NCI-H1930 (cell line): ENCODE data around the gene KLRC4.
A peak's percentile ranks its signal among the peaks of the same experiment; 100 is the strongest.
"Not testable (repeated sequence)": the region's sequence is repeated elsewhere in the genome, so short reads cannot be mapped to it uniquely, and the experiment has no call there.

Experiments
- DNase-seq, 2 experiments: peaks; one replicate each; lab custom pipeline; 2025; lab: John Stamatoyannopoulos, UW

KLRC4 gene, protein sequence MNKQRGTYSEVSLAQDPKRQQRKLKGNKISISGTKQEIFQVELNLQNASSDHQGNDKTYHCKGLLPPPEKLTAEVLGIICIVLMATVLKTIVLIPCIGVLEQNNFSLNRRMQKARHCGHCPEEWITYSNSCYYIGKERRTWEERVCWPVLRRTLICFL

DNA sequence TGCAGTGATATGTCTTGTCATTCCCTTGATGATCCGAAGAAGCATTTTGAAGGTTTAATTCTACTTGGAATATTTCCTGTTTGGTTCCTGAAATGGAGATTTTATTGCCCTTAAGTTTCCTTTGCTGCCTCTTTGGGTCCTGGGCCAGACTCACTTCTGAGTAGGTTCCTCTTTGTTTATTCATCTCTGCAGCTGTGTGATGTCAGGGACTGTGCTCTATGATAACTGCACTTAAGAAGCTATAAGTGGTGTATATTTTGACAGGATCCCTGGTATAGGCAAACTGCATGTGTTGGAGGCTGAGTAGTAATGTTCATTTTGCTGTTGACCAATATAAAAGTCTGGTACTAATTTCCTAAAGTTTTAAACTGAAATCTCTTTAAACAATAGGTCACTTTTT lies at the start of gene KLRC4:
TSS of gene KLRC4 (minus strand) at position 366 of the 400 bp plus-strand sequence. CDS start at position 184, 182 bp downstream.
- no peak for DNase-seq

DNA sequence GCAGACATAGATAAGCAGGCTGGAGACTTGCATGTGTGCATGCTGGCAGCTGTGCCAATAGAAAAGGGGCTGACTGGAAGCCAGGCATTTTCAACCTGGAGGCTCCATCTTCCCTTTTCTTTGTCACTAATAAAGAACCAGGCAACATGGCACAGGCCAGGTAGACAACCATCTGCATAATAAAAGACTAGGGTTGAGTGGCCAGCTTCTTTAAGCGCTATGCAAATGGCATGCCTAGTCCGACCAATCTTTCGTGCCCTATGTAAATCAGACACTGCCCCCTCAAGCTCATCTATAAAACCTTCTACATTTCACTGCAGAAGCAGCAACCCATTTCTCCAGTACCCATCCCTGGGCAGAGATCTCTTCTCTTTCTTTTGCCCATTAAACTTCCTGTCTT lies 48.2 kb upstream of the KLRC4 start:
- no peak for DNase-seq

DNA sequence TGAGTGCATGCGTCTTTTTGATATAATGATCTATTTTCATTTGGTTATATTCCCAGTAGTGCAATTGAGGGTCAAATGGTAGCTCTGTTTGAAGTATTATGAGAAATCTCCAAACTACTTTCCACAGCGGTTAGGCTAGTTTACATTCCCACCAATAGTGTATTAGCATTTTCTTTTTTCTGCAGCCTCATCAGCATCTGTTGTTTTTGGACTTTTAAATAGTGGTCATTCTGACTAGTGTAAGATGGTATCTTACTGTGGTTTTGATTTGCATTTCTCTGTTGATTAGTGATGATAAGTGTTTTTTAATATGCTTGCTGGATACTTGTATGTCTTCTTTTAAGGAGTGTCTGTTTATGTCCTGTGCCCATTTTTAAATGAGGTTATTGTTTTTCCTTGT lies 47.3 kb upstream of the KLRC4 start:
- DNase-seq = no peak

DNA sequence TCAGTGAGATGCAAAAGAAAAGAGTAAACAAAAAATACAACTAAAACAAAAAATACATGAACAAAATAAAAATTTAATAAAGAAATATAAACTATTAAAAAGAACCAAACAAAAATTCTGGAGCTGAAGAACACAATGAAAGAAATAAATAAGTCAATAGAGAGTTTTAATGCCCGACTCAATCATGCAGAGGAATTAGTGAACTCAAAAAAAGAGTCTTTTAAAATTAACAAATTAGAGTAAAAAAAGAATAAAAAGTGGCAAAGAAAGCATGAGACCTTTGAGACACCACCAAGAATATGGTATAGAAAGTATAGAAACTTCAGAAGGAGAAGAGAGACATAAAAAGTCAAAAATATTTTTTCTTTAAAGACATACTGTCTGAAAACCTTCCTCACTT lies 46.2 kb upstream of the KLRC4 start:
- DNase-seq = no peak

DNA sequence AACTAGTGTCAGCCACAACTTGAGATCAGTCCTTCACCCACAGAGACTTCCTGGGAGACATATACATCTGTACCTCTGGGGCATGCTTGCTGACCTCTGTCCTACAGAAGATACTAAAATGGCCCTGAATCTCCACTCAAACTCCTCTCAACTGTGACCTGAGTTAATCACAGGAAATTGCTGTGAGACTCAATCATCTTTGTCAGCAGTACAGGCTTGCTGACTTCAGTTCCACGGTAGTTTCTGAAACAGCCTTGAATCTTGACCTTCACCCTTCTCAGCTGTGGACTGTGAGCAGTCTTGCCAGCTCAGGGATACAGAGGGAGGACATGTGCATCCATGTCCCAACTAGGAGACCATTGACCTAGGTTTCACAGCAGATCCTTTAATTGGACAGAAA lies 45.0 kb upstream of the KLRC4 start:
- DNase-seq = no peak

DNA sequence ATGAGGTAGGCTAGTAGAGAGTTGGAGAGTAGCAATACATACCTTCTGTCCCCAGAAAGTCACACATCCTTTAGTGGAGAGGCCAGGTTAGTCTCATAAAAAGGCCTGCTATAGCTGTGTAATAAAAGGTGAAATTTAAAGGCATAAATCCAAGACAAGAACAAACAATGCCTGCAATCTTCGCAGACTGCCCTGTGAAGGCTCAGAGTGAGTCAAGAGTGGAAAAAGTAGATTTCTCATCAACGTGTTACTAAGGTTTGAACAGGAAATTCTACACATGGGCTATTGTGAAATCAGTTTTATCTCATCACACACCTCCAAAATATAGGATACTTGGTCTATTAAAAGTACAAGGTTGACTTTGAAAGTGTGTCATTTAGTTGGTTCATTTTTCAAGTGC lies 43.6 kb upstream of the KLRC4 start, which contains the start of gene KLRC1:
TSS of gene KLRC1 (minus strand) at position 222 of the 400 bp plus-strand sequence. CDS start 2,221 bp downstream, outside the sequence.
- DNase-seq = no peak

DNA sequence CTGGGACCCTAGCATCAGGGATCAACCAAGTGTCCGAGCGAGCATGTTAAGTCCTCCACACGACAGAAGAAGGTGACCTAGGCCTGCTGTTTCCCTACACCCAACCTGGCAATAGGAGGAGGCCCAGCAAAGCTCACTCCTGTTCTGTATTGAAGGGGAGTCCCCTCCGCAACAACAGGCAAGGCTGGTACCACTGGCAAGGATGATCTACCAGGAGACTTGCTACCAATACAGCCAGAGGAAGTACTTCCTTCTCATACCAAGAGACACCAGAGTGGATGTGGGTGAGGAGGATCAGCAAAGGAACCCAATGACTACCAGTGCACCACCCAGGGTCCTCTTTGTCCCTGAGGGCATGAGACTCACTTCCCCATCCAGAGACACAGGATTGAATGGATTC lies 38.7 kb upstream of the KLRC4 start:
- no peak for DNase-seq

DNA sequence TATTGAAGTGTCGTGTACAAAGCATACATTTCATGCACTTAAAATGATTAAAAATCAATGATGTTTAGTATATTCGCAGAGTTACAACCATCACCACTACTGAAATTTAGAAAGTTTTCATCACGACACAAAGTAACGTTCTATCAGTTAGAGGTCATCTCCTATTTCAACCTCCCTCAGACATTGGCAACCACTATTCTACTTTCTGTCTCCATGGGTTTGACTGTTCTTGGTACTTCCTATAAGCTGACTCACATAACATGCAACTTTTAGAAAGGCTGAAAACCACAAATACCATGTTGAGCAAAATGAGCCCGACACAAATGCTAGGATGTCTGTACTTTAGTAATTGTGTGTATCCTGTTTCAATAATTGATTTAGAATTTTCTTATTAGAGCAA lies 36.5 kb upstream of the KLRC4 start:
- not testable (repeated sequence) for DNase-seq

DNA sequence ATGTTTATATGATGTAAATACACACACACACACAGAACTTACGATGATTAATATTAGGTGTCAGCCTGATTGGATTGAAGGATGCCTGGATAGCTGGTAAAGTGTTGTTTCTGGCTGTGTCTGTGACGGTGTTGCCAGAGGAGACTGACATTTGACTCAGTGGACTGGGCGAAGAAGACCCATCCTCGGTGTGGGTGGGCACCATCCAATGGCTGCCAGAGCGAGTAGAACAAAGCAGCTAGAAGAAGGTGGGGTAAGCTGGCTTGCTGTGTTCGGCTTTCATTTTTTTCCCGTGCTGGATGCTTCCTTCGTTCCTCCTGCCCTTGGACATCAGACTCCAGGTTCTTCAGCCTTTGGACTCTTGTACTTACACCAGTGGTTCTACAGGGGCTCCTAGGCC lies 31.6 kb upstream of the KLRC4 start:
- DNase-seq = not testable (repeated sequence)

DNA sequence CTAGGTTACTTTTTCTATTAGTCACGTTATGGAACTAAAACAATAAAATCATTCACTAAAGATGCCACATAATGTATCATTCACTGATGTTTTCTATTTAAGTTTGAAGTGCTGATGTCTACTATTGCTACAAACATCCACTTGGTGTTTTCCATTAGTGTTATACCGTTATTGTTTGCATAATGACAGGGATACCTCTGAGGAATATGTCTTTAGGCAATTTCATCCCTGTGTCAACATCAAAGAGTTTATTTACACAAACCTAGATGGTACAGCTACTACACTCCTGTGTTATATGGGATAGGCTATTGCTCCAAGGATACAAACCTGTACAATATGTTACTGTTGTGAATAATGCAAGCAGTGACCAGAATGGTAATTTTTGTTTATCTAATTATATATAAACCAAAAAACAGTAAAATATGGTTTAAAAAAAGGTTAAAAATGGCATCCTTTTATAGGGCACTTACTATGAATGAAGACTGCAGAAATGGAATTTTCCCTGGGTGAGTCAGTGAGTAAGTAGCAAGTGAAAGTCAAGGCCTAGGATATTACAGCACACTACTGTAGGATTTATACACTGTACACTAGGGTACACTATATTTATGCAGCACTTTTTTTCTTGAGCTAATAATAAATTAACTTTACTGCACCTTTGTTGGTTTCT lies 30.2 kb upstream of the KLRC4 start:
- DNase-seq = peak in 1 of 2 experiments; percentile 9

DNA sequence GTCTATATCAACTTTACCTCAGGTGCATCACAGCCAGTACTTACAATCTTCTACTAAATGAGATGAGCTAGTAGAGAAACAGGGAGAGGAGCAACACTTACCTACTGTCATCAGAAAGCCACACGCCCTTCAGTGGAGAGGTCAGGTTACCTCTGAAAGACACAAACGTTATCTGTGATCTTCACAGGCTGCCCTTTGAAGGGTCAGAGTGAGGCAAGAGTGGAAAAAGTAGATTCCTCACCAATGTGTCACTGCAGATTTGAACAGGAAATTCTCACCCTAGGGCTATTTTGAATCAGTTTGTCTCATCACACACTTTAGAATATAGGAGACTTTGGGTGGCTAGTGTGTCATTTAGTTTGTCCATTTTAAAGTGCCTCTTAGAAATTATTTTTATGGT lies 28.0 kb upstream of the KLRC4 start:
- not testable (repeated sequence) for DNase-seq

DNA sequence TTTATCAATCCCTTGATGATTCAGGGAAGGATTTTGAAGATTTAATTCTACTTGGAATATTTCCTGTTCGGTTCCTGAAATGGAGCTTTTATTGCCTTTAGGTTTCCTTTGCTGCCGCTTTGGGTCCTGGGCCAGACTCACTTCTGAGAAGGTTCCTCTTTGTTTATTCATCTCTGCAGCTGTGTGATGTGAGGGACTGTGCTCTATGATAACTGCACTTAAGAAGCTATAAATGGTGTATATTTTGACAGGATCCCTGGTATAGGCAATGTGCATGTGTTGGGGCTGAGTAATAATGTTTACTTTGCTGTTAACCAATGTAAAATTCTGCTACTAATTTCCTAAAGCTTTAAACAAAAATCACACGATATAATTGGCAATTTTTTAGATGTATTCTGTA lies 26.3 kb upstream of the KLRC4 start, which contains the start of gene KLRC2:
TSS of gene KLRC2 (minus strand) at position 195 of the 400 bp plus-strand sequence. CDS start at position 171, 24 bp downstream.
- DNase-seq = not testable (repeated sequence)

DNA sequence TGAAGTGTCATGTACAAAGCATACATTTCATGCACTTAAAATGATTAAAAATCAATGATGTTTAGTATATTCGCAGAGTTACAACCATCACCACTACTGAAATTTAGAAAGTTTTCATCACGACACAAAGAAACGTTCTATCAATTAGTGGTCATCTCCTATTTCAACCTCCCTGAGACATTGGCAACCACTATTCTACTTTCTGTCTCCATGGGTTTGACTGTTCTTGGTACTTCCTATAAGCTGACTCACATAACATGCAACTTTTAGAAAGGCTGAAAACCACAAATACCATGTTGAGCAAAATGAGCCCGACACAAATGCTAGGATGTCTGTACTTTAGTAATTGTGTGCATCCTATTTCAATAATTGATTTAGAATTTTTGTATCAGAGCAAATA lies 21.1 kb upstream of the KLRC4 start:
- DNase-seq = not testable (repeated sequence)

DNA sequence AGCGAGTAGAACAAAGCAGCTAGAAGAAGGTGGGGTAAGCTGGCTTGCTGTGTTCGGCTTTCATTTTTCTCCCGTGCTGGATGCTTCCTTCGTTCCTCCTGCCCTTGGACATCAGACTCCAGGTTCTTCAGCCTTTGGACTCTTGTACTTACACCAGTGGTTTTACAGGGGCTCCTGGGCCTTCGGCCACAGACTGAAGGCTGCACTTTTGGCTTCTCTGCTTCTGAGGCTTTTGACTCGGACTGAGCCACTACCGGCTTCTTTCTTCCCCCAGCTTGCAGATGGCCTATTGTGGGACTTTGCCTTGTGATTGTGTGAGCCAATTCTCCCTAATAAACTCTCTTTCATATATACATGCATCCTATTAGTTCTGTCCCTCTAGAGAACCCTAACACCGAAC lies 16.4 kb upstream of the KLRC4 start:
- DNase-seq = not testable (repeated sequence)

DNA sequence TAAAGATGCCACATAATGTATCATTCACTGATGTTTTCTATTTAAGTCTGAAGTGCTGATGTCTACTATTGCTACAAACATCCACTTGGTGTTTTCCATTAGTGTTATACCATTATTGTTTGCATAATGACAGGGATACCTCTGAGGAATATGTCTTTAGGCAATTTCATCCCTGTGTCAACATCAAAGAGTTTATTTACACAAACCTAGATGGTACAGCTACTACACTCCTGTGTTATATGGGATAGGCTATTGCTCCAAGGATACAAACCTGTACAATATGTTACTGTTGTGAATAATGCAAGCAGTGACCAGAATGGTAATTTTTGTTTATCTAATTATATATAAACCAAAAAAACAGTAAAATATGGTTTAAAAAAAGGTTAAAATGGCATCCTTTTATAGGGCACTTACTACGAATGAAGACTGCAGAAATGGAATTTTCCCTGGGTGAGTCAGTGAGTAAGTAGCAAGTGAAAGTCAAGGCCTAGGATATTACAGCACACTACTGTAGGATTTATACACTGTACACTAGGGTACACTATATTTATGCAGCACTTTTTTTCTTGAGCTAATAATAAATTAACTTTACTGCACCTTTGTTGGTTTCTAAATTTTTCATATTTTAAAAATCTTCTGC lies 14.8 kb upstream of the KLRC4 start:
- not testable (repeated sequence) for DNase-seq

DNA sequence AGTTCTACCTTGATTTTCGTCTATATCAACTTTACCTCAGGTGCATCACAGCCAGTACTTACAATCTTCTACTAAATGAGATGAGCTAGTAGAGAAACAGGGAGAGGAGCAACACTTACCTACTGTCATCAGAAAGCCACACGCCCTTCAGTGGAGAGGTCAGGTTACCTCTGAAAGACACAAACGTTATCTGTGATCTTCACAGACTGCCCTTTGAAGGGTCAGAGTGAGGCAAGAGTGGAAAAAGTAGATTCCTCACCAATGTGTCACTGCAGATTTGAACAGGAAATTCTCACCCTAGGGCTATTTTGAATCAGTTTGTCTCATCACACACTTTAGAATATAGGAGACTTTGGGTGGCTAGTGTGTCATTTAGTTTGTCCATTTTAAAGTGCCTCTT lies 12.6 kb upstream of the KLRC4 start:
- not testable (repeated sequence) for DNase-seq

DNA sequence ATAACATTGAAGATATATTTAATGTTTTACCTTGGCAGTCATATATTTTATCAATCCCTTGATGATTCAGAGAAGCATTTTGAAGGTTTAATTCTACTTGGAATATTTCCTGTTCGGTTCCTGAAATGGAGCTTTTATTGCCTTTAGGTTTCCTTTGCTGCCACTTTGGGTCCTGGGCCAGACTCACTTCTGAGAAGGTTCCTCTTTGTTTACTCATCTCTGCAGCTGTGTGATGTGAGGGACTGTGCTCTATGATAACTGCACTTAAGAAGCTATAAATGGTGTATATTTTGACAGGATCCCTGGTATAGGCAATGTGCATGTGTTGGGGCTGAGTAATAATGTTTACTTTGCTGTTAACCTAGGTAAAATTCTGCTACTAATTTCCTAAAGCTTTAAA lies 10.8 kb upstream of the KLRC4 start, which contains the start of gene KLRC3:
TSS of gene KLRC3 (minus strand) at position 262 of the 400 bp plus-strand sequence. CDS start at position 217, 45 bp downstream.
- DNase-seq = not testable (repeated sequence)

DNA sequence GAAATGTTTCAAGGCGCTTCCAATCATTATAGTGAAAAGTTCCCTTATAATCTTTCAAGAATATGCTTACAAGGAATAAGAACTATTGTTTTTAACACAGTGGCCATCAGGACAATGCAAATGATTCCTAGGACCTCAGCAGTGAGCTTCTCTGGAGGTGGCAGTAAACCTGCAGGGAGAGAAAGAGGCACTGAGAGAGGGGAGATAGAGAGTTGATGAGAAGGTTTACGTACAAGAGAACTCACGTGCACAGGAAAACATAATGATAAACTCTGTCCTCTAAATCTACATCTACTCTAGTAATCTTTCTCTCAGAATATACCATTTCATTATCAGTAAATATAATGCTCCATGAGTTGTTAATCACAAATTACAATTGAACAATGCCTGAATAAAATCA lies 715 bp downstream of the KLRC4 start:
- no peak for DNase-seq

DNA sequence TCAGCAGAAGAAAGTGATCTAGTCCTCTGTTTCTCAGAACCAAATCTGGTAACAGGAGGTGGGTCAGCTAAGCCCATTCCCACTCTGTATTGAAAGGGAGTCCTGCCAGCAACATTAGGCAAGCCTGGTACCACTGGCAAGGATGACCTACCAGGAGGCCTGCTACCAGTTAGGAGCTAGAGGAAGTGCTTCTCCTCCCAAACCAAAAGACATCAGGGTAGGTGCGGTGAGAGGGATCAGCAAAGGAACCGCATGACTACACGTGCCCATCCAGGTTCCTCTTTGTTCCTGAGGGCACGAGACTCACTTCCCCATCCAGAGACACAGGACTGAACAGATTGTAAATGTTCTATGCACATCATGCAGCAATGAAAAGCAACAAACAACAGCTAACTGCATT lies 2.8 kb downstream of the KLRC4 start:
- no peak for DNase-seq

DNA sequence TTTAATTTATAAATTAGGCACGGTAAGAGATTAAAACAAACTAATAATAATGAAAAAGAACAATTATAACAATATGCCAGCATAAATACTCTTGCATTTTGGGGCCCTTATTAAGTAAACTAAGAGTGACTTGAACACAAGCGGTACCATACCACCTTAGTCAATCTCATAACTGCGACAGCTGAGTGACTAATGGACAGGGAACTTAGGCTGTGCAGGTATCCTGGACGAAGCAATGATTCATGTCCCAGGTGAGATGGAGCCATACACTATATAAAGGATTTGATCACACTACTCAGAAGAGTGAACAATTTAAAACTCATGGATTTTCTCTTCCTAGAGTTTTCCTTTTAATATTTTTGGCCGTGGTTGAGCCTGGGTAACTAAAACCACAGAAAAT lies 4.3 kb downstream of the KLRC4 start:
- DNase-seq = no peak

DNA sequence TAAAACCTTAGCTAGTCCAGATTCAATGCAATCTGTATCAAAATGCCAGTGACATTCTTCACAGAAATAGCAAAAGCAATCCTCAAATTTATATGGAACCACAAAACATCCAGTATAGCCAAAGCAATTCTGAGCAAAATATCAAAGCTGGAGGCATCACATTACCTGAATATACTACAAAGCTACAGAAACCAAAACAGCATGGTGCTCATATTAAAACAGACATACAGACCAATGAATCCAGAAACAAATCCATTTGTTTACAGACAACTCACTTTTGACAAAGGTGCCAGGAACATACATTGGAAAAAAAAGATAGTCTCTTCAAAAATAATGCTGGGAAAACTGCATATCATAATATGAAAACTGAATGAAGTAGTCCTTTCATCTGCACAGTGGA lies 4.8 kb downstream of the KLRC4 start:
- DNase-seq = no peak

DNA sequence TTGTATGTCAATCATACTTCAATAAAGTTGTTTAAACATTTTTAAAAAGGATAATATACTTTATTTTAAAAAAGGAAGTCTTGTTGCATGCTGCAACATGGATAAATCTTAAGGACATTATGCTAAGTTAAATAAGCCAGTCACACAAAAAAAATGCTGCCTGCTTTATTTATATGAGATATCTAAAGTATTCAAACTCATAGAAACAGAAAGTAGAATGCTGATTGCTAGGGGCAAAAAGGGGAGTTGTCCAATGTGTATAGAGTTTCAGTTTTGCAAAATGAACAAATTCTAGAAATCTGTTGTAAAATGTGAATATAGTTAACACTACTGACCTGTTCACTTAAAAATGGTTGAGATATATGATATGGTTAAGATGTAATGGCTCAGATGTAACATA lies 8.7 kb downstream of the KLRC4 start:
- DNase-seq = no peak

DNA sequence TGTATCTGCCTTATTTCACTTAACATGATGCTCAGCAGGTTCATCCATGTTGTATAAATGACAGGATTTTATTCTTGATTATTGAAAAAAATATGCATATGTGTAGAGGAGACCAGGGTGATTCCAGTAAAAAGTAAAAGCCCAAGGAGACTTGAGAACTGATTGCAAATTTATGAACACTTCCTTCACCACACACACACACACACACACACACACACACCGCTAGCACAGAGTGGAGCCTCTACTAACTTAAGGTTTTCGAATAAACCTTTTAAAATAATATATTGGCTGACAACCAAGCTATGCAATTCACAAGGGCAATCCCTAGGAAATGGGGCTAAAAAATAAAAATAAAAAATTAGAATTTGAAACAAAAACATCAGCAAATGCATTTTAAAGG lies 11.4 kb downstream of the KLRC4 start:
- DNase-seq = no peak
